GM18858 (cell line): ENCODE measurements around the gene PPP1R3G.
"Not testable (repeated sequence)": the region's sequence is repeated elsewhere in the genome, so short reads cannot be mapped to it uniquely, and the experiment has no call there.

ENCODE experiments used
- ATAC-seq: cut with Tn5 transposase; IDR thresholded peaks from one replicate; pipeline ENCODE4 v1.9.1; 2021; ENCODE audit not compliant: unreplicated experiment

PPP1R3G gene

GRCh38 chr6:5116243-5116991 lies 31.3 kb downstream of the PPP1R3G start:
- no peak for ATAC-seq

- ATAC-seq = no peak
Measured at GRCh38 chr6:5119090-5119951, 34.2 kb downstream of the PPP1R3G start.

- no peak for ATAC-seq
Measured at GRCh38 chr6:5120011-5120410, 34.9 kb downstream of the PPP1R3G start.

GRCh38 chr6:5120543-5120942 lies 35.4 kb downstream of the PPP1R3G start:
- ATAC-seq = not testable (repeated sequence)

GRCh38 chr6:5121479-5121878 lies 36.3 kb downstream of the PPP1R3G start:
- no peak for ATAC-seq

GRCh38 chr6:5121956-5122355 lies 36.8 kb downstream of the PPP1R3G start:
- ATAC-seq = no peak

- ATAC-seq = no peak
Measured at GRCh38 chr6:5122504-5123112, 37.5 kb downstream of the PPP1R3G start.

- no peak for ATAC-seq
Measured at GRCh38 chr6:5123296-5124143, 38.4 kb downstream of the PPP1R3G start.

GRCh38 chr6:5124526-5124925 lies 39.4 kb downstream of the PPP1R3G start:
- no peak for ATAC-seq

- no peak for ATAC-seq
Measured at GRCh38 chr6:5125152-5126006, 40.2 kb downstream of the PPP1R3G start.

- ATAC-seq = no peak
Measured at GRCh38 chr6:5126214-5126613, 41.1 kb downstream of the PPP1R3G start.

- ATAC-seq = no peak
Measured at GRCh38 chr6:5127106-5127687, 42.1 kb downstream of the PPP1R3G start.

- no peak for ATAC-seq
Measured at GRCh38 chr6:5128351-5128750, 43.2 kb downstream of the PPP1R3G start.

- ATAC-seq = no peak
Measured at GRCh38 chr6:5130135-5130866, 45.2 kb downstream of the PPP1R3G start.

- peak; percentile 83 for ATAC-seq
Measured at GRCh38 chr6:5132731-5133130, 47.6 kb downstream of the PPP1R3G start.

- no peak for ATAC-seq
Measured at GRCh38 chr6:5133943-5134342, 48.8 kb downstream of the PPP1R3G start.

GRCh38 chr6:5135788-5136376 lies 50.7 kb downstream of the PPP1R3G start:
- ATAC-seq = no peak

GRCh38 chr6:5136851-5137250 lies 51.7 kb downstream of the PPP1R3G start:
- no peak for ATAC-seq
